ENCODE results near the gene RAB12. TPM values are rescaled to one million over a fixed set of nuclear protein-coding genes. Genes with fewer than 3 reads are reported as not detected.

Gene RAB12
- total RNA-seq, 1 donor from 2014 or later = 85.6 TPM

DNA sequence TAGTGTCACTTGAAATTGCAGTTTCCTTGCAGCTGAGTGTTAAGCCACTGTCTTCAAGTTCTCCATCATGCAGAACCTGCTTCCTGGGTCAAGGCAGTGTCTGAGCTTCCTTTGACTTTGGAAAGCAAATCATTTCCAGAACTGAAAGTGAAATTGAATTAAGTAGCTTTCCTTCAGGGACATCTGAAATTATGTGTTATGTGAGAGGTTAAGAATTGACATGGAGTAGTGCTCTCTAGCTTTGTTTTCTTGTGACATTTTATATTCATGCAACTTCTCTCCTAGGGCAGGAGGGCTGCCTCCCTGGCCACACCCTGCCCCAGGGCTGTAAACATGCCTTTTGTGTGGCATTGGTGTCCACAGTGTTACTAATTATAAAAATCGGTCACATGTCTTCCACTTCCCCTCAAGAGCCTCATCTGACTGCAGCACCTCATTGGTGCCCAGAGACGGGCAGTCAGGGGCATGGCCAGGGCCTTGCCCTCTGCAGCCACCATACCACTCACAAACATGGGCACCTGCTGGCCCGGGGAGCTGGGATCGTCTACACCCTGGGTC, 14.4 kb downstream of the RAB12 start:
- Histone ChIP-seq H3K36me3 (ENCODE audit: control insufficient read depth in 3 of 3, insufficient read depth in 3 of 3, low read length in 3 of 3) (peaks cover 3 to 13% (median 3%) of the 10 kb centered on the region in 3 donors), H3K9ac (ENCODE audit: low read depth in 1 of 3, low read length in 3 of 3) (peak overlapping the region; percentile 6 to 71 (median 65)), H3K9me3 (ENCODE audit: control insufficient read depth in 3 of 3, low read length in 3 of 3) (no peaks in the 10 kb centered on the region), H3K4me1 (ENCODE audit: control insufficient read depth in 3 of 3, insufficient read depth in 3 of 3, low read length in 3 of 3) (peaks cover 48 to 61% (median 59%) of the 10 kb centered on the region in 3 donors), H3K27me3 (ENCODE audit: control insufficient read depth in 3 of 3, insufficient read depth in 3 of 3, low read length in 3 of 3) (no peaks in the 10 kb centered on the region), H3K4me3 (ENCODE audit: low read length in 3 of 3) (peak overlapping the region; percentile 41 to 54 (median 46)), H3K27ac (ENCODE audit: low read depth, low read length) (peak overlapping the region; percentile 82)

DNA sequence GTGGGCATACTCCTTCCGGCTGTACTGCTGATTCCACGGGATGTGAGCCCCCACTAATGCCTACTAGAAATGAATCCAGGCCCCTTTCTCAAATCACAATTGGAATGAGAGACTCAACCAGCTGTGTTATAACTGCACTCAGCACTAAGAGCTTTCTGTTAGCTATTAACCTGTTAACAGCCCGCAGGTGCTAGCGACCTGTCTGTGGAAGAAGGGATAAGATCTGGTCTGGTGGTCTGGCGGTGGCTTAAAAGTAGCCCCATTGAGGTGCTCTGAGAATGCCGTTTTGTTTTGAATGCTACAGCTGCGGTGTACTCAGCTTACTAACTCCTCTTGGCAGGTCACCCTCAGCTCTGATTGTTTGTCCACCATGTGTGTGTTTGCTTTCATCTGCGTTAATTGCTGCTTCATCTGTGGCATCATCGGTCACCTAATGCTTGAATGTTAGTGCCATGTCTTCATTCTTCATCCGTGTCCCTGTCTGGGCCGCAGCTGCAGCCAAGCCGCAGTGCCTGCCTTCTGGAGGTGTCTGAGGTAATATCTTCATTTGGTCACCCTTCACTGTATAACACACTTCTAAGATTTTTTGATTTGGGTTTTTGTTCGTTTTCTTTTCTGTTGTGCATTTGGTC, 16.3 kb downstream of the RAB12 start:
- Histone ChIP-seq H3K27me3 (ENCODE audit: control insufficient read depth in 3 of 3, insufficient read depth in 3 of 3, low read length in 3 of 3) (no peaks in the 10 kb centered on the region), H3K9ac (ENCODE audit: low read depth in 1 of 3, low read length in 3 of 3) (peak overlapping the region; percentile 16 to 35 (median 25)), H3K4me3 (ENCODE audit: low read length in 3 of 3) (peak overlapping the region in 1 of 3 donors; percentile 32), H3K4me1 (ENCODE audit: control insufficient read depth in 3 of 3, insufficient read depth in 3 of 3, low read length in 3 of 3) (peaks cover 55 to 65% (median 59%) of the 10 kb centered on the region in 3 donors), H3K36me3 (ENCODE audit: control insufficient read depth in 3 of 3, insufficient read depth in 3 of 3, low read length in 3 of 3) (peaks cover 3 to 18% (median 3%) of the 10 kb centered on the region in 3 donors), H3K9me3 (ENCODE audit: control insufficient read depth in 3 of 3, low read length in 3 of 3) (no peaks in the 10 kb centered on the region), H3K27ac (ENCODE audit: low read depth, low read length) (peak overlapping the region; percentile 82)

DNA sequence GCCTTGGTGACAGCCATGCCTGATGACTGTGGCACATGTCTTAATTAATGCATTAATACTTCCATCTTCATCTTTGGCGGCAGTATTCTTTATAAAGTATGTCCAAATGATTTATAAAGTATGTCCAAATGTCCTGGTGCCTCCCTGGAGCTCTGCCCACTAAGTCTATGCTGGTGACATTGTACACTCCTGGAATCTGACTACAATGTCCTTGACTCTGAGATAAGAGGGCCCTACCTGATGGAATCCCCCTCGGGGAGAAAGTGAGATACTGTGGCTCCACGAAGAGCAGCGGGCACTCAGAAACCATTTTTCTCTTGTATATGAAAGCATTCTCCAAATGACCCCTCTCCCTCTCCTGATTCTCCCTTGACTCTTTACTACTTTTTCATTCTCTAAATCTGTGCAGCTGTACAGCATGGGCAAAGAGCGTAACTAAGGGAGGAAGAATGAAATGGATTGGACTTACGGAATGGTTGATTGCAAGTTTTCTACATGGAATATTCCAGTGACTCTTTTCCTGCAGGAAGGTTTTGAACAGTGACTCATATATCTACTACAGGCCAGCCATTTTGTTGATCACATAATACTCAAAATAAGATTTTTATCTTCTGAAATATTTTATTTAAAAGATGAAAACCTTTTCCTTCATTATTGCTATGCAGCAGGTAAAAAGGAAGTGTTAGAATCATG, 17.3 kb downstream of the RAB12 start:
- peak overlapping the region; percentile 12 to 26 (median 22) for H3K9ac ChIP-seq (ENCODE audit: low read depth in 1 of 3, low read length in 3 of 3)
- peaks cover 3 to 18% (median 3%) of the 10 kb centered on the region in 3 donors for H3K36me3 ChIP-seq (ENCODE audit: control insufficient read depth in 3 of 3, insufficient read depth in 3 of 3, low read length in 3 of 3)
- no peaks in the 10 kb centered on the region for H3K9me3 ChIP-seq (ENCODE audit: control insufficient read depth in 3 of 3, low read length in 3 of 3)
- H3K4me1 ChIP-seq (ENCODE audit: control insufficient read depth in 3 of 3, insufficient read depth in 3 of 3, low read length in 3 of 3) = peaks cover 56 to 68% (median 58%) of the 10 kb centered on the region in 3 donors
- peak overlapping the region; percentile 82 for H3K27ac ChIP-seq (ENCODE audit: low read depth, low read length)
- H3K27me3 ChIP-seq (ENCODE audit: control insufficient read depth in 3 of 3, insufficient read depth in 3 of 3, low read length in 3 of 3) = no peaks in the 10 kb centered on the region
- H3K4me3 ChIP-seq (ENCODE audit: low read length in 3 of 3) = peak overlapping the region in 1 of 3 donors; percentile 29

DNA sequence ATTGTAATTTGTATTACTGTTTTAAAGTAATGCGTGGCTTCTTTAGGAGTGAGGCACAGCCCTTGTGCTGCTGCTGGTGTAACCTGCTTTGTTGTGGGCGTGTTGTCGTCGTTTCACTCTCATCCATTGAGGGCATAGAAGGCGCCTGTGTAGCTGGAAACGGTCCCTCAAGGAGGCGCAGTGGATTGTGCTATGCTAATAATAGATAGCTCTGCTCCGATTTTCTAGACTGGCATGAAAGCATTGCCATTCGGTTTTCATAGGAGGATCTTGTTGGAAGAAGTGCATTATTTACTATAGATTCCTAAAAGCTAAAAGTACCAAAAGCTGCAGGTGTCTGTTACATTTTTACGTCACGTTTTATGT, 17.9 kb downstream of the RAB12 start:
- Histone ChIP-seq H3K4me1 (ENCODE audit: control insufficient read depth in 3 of 3, insufficient read depth in 3 of 3, low read length in 3 of 3) (peaks cover 57 to 68% (median 59%) of the 10 kb centered on the region in 3 donors), H3K9ac (ENCODE audit: low read depth in 1 of 3, low read length in 3 of 3) (peak overlapping the region in 2 of 3 donors; percentile 22 to 26), H3K4me3 (ENCODE audit: low read length in 3 of 3) (no peak overlapping the region), H3K27me3 (ENCODE audit: control insufficient read depth in 3 of 3, insufficient read depth in 3 of 3, low read length in 3 of 3) (no peaks in the 10 kb centered on the region), H3K27ac (ENCODE audit: low read depth, low read length) (peak overlapping the region; percentile 82), H3K36me3 (ENCODE audit: control insufficient read depth in 3 of 3, insufficient read depth in 3 of 3, low read length in 3 of 3) (peaks cover 3 to 18% (median 3%) of the 10 kb centered on the region in 3 donors), H3K9me3 (ENCODE audit: control insufficient read depth in 3 of 3, low read length in 3 of 3) (no peaks in the 10 kb centered on the region)

DNA sequence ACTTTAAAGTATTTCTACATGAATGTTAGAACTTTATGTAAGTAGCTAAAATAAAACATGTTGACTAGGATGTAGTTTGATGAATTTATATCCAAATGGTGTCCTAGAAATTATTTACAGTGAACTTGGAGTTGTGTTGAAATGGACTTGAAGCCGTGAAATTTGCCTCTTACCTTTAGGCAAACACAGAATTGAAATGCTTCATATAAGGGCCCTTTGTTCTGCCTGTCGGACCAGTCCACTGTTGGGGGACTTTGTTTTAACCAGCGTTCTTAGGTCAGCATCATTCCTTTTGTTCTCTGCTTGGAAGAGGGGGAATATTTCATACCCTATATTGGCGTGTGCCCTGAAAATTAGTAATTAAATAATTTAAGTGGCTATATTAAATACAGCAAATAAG, 18.3 kb downstream of the RAB12 start:
- Histone ChIP-seq H3K9ac (ENCODE audit: low read depth in 1 of 3, low read length in 3 of 3) (peak overlapping the region in 2 of 3 donors; percentile 22 to 26), H3K27me3 (ENCODE audit: control insufficient read depth in 3 of 3, insufficient read depth in 3 of 3, low read length in 3 of 3) (no peaks in the 10 kb centered on the region), H3K9me3 (ENCODE audit: control insufficient read depth in 3 of 3, low read length in 3 of 3) (no peaks in the 10 kb centered on the region), H3K27ac (ENCODE audit: low read depth, low read length) (peak overlapping the region; percentile 82), H3K4me3 (ENCODE audit: low read length in 3 of 3) (no peak overlapping the region), H3K4me1 (ENCODE audit: control insufficient read depth in 3 of 3, insufficient read depth in 3 of 3, low read length in 3 of 3) (peaks cover 57 to 72% (median 59%) of the 10 kb centered on the region in 3 donors), H3K36me3 (ENCODE audit: control insufficient read depth in 3 of 3, insufficient read depth in 3 of 3, low read length in 3 of 3) (peaks cover 3 to 18% (median 5%) of the 10 kb centered on the region in 3 donors)

DNA sequence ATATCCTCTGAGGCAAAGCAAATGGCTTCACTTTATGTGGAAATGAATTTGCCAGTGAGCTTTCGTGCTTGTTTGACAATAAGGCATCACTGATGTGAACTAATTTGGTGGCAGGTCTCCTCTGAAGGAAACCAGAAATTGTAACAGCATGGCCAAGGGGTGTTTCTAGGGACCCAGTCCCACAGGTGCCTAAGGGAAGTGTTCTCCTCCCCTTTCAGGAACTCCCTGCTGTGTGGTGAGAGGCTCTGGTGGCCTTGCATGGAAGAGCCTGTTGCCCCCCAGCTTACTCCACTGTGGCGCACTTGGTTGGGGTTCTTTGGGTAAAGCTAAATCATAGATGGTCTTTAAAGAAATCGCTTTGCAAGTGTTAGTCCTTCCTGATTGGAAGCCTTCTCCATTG, 20.4 kb downstream of the RAB12 start:
- Histone ChIP-seq H3K9ac (ENCODE audit: low read depth in 1 of 3, low read length in 3 of 3) (no peak overlapping the region), H3K4me1 (ENCODE audit: control insufficient read depth in 3 of 3, insufficient read depth in 3 of 3, low read length in 3 of 3) (peaks cover 48 to 61% (median 52%) of the 10 kb centered on the region in 3 donors), H3K36me3 (ENCODE audit: control insufficient read depth in 3 of 3, insufficient read depth in 3 of 3, low read length in 3 of 3) (peaks cover 19 to 33% (median 19%) of the 10 kb centered on the region in 3 donors)

DNA sequence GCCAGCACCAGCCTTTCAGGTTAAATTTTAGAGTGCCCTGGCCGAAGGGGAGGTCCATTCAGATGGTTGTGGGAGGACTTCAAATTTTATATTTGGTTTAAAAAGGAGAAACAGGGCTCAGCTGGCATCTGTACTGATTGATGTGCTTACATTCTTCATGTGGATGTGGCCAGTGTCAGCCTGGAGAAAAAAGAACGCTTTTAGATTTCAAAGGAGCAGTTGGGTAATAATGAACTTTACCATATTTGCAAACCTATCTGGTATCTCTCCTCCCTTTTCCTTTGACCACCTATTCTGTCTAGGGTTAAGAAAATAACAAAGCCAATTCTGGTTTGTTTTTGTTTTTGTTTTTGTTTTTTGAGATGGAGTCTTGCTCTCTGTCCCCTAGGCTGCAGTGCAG, 21.3 kb downstream of the RAB12 start:
- Histone ChIP-seq H3K4me3 (ENCODE audit: low read length in 3 of 3) (no peak overlapping the region), H3K9ac (ENCODE audit: low read depth in 1 of 3, low read length in 3 of 3) (no peak overlapping the region), H3K27ac (ENCODE audit: low read depth, low read length) (no peak overlapping the region), H3K9me3 (ENCODE audit: control insufficient read depth in 3 of 3, low read length in 3 of 3) (no peaks in the 10 kb centered on the region), H3K27me3 (ENCODE audit: control insufficient read depth in 3 of 3, insufficient read depth in 3 of 3, low read length in 3 of 3) (no peaks in the 10 kb centered on the region), H3K36me3 (ENCODE audit: control insufficient read depth in 3 of 3, insufficient read depth in 3 of 3, low read length in 3 of 3) (peaks cover 23 to 37% (median 26%) of the 10 kb centered on the region in 3 donors), H3K4me1 (ENCODE audit: control insufficient read depth in 3 of 3, insufficient read depth in 3 of 3, low read length in 3 of 3) (peaks cover 40 to 53% (median 45%) of the 10 kb centered on the region in 3 donors)

More for the DNA sequence above, 20.4 kb downstream of the RAB12 start:
- no peaks in the 10 kb centered on the region for H3K27me3 ChIP-seq (ENCODE audit: control insufficient read depth in 3 of 3, insufficient read depth in 3 of 3, low read length in 3 of 3)
- H3K9me3 ChIP-seq (ENCODE audit: control insufficient read depth in 3 of 3, low read length in 3 of 3) = no peaks in the 10 kb centered on the region
- no peak overlapping the region for H3K4me3 ChIP-seq (ENCODE audit: low read length in 3 of 3)
- no peak overlapping the region for H3K27ac ChIP-seq (ENCODE audit: low read depth, low read length)

DNA sequence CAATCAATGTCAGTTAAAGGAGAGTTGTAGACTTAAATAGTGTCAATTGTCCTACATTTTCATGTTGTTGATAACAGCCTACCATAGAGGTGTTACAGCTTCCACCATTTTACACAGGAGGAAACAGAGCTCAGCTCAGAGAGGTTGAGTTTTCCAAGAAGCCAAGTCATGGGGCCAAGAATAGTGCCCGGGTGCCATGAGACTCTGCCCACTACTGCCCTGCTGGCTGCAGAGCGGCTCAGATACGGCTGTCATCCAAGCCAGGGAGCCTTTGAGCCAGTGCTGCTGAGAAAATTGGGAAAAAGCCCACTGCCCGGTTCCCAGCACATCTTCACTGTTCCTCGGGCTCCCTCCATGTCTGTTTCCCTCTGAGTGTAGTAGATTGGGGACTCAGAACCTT, 22.0 kb downstream of the RAB12 start:
- Histone ChIP-seq H3K9me3 (ENCODE audit: control insufficient read depth in 3 of 3, low read length in 3 of 3) (no peaks in the 10 kb centered on the region), H3K27me3 (ENCODE audit: control insufficient read depth in 3 of 3, insufficient read depth in 3 of 3, low read length in 3 of 3) (no peaks in the 10 kb centered on the region), H3K4me3 (ENCODE audit: low read length in 3 of 3) (peak overlapping the region in 1 of 3 donors; percentile 12), H3K27ac (ENCODE audit: low read depth, low read length) (no peak overlapping the region), H3K9ac (ENCODE audit: low read depth in 1 of 3, low read length in 3 of 3) (no peak overlapping the region), H3K36me3 (ENCODE audit: control insufficient read depth in 3 of 3, insufficient read depth in 3 of 3, low read length in 3 of 3) (peaks cover 26 to 41% (median 29%) of the 10 kb centered on the region in 3 donors), H3K4me1 (ENCODE audit: control insufficient read depth in 3 of 3, insufficient read depth in 3 of 3, low read length in 3 of 3) (peaks cover 33 to 46% (median 38%) of the 10 kb centered on the region in 3 donors)

DNA sequence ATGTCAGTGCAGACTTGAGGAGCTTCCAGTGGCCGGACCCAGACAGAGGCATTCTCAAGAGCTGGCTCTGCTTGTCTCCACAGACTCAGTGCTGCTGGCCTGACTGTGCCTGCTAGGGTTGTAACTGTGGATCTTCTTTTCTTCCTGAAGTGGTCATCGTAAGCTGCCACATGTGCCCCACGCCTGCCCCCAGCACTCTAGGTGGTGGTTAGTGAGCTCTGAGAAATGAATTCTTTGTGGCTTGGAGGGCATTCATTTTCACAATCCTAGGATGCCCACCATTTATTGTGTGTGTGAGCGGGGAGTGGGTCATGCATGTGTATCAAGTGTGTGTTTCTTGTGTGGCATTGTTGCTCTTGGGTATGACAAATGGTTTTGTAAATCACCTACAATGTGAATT, 23.1 kb downstream of the RAB12 start:
- H3K4me3 ChIP-seq (ENCODE audit: low read length in 3 of 3) = no peak overlapping the region
- H3K9ac ChIP-seq (ENCODE audit: low read depth in 1 of 3, low read length in 3 of 3) = no peak overlapping the region
- H3K27ac ChIP-seq (ENCODE audit: low read depth, low read length) = no peak overlapping the region
- peaks cover 31 to 39% (median 36%) of the 10 kb centered on the region in 3 donors for H3K36me3 ChIP-seq (ENCODE audit: control insufficient read depth in 3 of 3, insufficient read depth in 3 of 3, low read length in 3 of 3)
- H3K9me3 ChIP-seq (ENCODE audit: control insufficient read depth in 3 of 3, low read length in 3 of 3) = no peaks in the 10 kb centered on the region
- H3K27me3 ChIP-seq (ENCODE audit: control insufficient read depth in 3 of 3, insufficient read depth in 3 of 3, low read length in 3 of 3) = no peaks in the 10 kb centered on the region
- peaks cover 25 to 36% (median 28%) of the 10 kb centered on the region in 3 donors for H3K4me1 ChIP-seq (ENCODE audit: control insufficient read depth in 3 of 3, insufficient read depth in 3 of 3, low read length in 3 of 3)

DNA sequence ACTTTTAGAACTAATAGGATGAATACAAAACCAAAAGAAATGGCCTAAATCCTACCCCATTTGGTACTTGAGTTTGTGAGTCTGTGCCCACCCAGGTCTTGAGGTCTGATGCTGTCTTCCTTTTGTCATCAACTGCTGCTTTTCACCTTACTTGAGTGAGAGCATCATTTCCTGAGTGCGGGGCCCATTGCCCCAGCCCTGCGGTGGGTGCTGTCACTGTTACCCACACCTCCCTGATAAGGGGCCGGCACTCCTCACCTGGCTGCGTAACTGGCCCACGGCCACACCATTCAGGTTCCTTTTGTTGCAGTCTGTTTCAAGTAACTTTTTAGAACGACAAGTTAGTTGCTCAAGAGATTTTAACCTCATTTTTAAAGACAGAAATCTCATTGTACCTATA, 25.3 kb downstream of the RAB12 start:
- H3K9ac ChIP-seq (ENCODE audit: low read depth in 1 of 3, low read length in 3 of 3) = no peak overlapping the region
- no peaks in the 10 kb centered on the region for H3K9me3 ChIP-seq (ENCODE audit: control insufficient read depth in 3 of 3, low read length in 3 of 3)
- no peaks in the 10 kb centered on the region for H3K27me3 ChIP-seq (ENCODE audit: control insufficient read depth in 3 of 3, insufficient read depth in 3 of 3, low read length in 3 of 3)
- no peak overlapping the region for H3K4me3 ChIP-seq (ENCODE audit: low read length in 3 of 3)
- no peak overlapping the region for H3K27ac ChIP-seq (ENCODE audit: low read depth, low read length)
- H3K4me1 ChIP-seq (ENCODE audit: control insufficient read depth in 3 of 3, insufficient read depth in 3 of 3, low read length in 3 of 3) = peaks cover 12 to 22% (median 18%) of the 10 kb centered on the region in 3 donors
- H3K36me3 ChIP-seq (ENCODE audit: control insufficient read depth in 3 of 3, insufficient read depth in 3 of 3, low read length in 3 of 3) = peaks cover 43 to 55% (median 52%) of the 10 kb centered on the region in 3 donors
